Cardiac muscle cell (in vitro differentiated cells and primary cell): ENCODE data around the gene FKBP5. TPM values are rescaled to one million over a fixed set of nuclear protein-coding genes. Genes with fewer than 3 reads are reported as not detected.
A peak's percentile ranks its signal among the peaks of the same experiment; 100 is the strongest.

Source experiments
- DNase-seq, 2 donors: peaks; one replicate each; pipeline versions ENCODE4 v3.0.0 to v3.0.0-alpha.2; 2010 to 2017; ENCODE audit warnings: low read depth in 1 of 2, low spot score in 1 of 2
- H3K27ac ChIP-seq: fragments of 200-600 bp; sonication (generic); 2 replicates; pipeline ENCODE4 v1.5.1; 2016
- H3K27me3 ChIP-seq: fragments of 200-600 bp; sonication (generic); 2 replicates; pipeline ENCODE4 v1.6.0; 2016; ENCODE audit warnings: control low read depth
- H3K36me3 ChIP-seq: fragments of 200-600 bp; sonication (generic); 2 replicates; pipeline ENCODE4 v1.5.1; 2016; ENCODE audit warnings: control low read depth
- H3K4me1 ChIP-seq: fragments of 200-600 bp; sonication (generic); 2 replicates; pipeline ENCODE4 v1.8.1; 2017; ENCODE audit warnings: low read depth, mild to moderate bottlenecking, mixed run types
- H3K4me3 ChIP-seq: fragments of 200-600 bp; sonication (generic); 2 replicates; pipeline ENCODE4 v1.5.1; 2016; ENCODE audit warnings: mild to moderate bottlenecking
- H3K9me3 ChIP-seq: fragments of 200-600 bp; sonication (generic); 2 replicates; pipeline ENCODE4 v1.5.1; 2017; ENCODE audit warnings: low read depth, mild to moderate bottlenecking, control low read depth
- polyA plus RNA-seq: library from polyadenylated mRNA; unstranded; fragments of >200 nt; fragmentation: Nextera tagmentation; extraction: Ambion mirVana; gene quantifications from 2 replicates; pipeline ENCODE4 v1.2.1, GENCODE V29; 2016
- total RNA-seq: library from RNA; depleted of rRNA; stranded (reverse); fragments of >200 nt; gene quantifications from 2 replicates; pipeline ENCODE4 v1.2.3, GENCODE V29; 2016
- TF ChIP-seq, protein P1 (sequence below): IDR thresholded peaks from 2 replicates; pipeline ENCODE4 v1.5.1; 2012; ENCODE audit warnings: low read depth, mild to moderate bottlenecking, low read length

Gene FKBP5
- total and polyA plus RNA-seq, 2 experiments from 2014 or later, result 32.4 to 53.0 TPM

- Histone ChIP-seq H3K27me3 (no peaks in the 10 kb centered on the region), H3K4me3 (no peak overlapping the region), H3K36me3 (no peaks in the 10 kb centered on the region), H3K4me1 (no peaks in the 10 kb centered on the region), H3K27ac (no peak overlapping the region), H3K9me3 (no peaks in the 10 kb centered on the region)
- DNase-seq, result no peak
- TF ChIP-seq, protein P1, sequence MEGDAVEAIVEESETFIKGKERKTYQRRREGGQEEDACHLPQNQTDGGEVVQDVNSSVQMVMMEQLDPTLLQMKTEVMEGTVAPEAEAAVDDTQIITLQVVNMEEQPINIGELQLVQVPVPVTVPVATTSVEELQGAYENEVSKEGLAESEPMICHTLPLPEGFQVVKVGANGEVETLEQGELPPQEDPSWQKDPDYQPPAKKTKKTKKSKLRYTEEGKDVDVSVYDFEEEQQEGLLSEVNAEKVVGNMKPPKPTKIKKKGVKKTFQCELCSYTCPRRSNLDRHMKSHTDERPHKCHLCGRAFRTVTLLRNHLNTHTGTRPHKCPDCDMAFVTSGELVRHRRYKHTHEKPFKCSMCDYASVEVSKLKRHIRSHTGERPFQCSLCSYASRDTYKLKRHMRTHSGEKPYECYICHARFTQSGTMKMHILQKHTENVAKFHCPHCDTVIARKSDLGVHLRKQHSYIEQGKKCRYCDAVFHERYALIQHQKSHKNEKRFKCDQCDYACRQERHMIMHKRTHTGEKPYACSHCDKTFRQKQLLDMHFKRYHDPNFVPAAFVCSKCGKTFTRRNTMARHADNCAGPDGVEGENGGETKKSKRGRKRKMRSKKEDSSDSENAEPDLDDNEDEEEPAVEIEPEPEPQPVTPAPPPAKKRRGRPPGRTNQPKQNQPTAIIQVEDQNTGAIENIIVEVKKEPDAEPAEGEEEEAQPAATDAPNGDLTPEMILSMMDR, result no peak
Observed at GRCh38 chr6:35629876-35630378, 58.8 kb downstream of the FKBP5 start.

DNA sequence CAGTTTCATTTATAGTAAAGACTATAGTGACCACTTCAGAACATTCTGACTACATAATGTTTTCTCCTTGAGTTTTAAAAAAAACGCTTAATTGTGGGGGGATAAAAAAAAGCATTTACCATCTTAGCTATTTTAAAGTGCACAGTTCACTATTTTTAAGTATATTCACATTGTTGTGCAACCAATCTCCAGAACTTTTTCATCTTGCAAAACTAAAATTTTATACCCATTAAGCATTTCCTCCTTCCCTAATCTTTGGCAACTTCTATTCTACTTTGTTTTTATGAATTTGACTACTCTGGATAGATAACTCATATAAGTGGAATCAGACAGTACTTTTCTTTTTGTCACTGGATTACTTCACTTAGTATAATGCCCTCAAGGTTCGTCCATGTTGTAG is 62.3 kb downstream of the FKBP5 start:
- H3K4me1 ChIP-seq, result no peaks in the 10 kb centered on the region
- H3K27ac ChIP-seq, result no peak overlapping the region
- no peaks in the 10 kb centered on the region for H3K27me3 ChIP-seq
- H3K4me3 ChIP-seq, result no peak overlapping the region
- DNase-seq, result no peak
- TF ChIP-seq, protein P1, result no peak
- no peaks in the 10 kb centered on the region for H3K9me3 ChIP-seq
- no peaks in the 10 kb centered on the region for H3K36me3 ChIP-seq

DNA sequence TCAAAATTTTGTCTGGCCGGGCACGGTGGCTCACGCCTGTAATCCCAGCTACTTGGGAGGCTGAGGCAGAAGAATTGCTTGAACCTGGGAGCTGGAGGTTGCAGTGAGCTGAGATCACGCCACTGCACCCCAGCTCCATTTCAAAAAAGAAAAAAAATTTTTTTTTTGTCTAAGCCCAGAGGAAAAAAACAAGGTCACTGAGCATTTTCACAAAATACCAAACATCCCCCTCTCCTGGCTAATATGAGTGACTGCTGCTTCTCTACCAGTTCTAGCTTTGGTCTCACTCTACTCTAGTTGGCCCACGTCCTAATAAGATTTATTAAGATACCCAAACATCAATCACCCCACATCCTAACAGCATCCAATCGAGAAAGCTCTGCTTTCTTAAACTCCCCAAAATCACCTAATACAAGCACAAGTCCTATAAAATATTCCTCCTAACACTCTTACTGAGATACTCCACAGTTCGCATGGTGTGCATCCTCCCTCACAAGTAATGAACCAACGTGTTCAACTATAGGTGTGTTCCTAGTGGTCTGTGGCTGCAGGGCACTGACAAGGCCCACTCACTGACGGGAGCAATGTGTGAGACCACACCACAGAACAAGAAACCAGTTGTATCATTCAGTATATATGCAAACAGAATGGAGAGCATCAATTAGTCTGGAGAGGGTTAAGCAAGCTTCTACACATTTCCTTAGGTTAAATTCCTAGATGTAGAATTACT is 64.2 kb downstream of the FKBP5 start:
- DNase-seq, result peak in 1 of 2 donors; percentile 8
- peak overlapping the region; percentile 62 for H3K27ac ChIP-seq
- H3K9me3 ChIP-seq, result no peaks in the 10 kb centered on the region
- no peaks in the 10 kb centered on the region for H3K4me1 ChIP-seq
- H3K36me3 ChIP-seq, result no peaks in the 10 kb centered on the region
- no peaks in the 10 kb centered on the region for H3K27me3 ChIP-seq
- TF ChIP-seq, protein P1, result peak; percentile 23
- no peak overlapping the region for H3K4me3 ChIP-seq

GRCh38 chr6:35622283-35622682 is 66.4 kb downstream of the FKBP5 start:
- DNase-seq, result no peak
- no peaks in the 10 kb centered on the region for H3K4me1 ChIP-seq
- H3K36me3 ChIP-seq, result peaks cover 13% of the 10 kb centered on the region
- H3K27ac ChIP-seq, result no peak overlapping the region
- H3K4me3 ChIP-seq, result no peak overlapping the region
- TF ChIP-seq, protein P1, result no peak
- no peaks in the 10 kb centered on the region for H3K27me3 ChIP-seq
- no peaks in the 10 kb centered on the region for H3K9me3 ChIP-seq

DNA sequence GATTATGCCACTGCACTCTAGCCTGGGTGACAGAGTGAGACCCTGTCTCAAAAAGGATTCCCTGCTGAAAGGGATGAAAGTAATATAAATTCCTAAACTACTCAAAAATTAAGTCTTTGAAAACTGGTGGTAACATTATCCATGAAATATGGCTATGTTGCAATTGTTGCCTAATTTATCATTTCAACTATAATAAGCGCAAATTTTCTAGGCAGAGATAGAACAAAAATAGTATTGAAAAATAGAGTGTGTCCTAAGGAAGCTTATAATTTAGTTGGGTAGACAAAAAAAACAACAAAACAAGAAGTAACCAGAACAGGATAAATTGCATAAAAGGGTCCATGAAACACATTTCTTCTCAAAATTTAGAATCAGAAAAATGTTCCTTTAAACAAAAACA is 68.0 kb downstream of the FKBP5 start:
- peaks cover 13% of the 10 kb centered on the region for H3K36me3 ChIP-seq
- no peaks in the 10 kb centered on the region for H3K27me3 ChIP-seq
- H3K4me3 ChIP-seq, result no peak overlapping the region
- H3K4me1 ChIP-seq, result no peaks in the 10 kb centered on the region
- H3K9me3 ChIP-seq, result no peaks in the 10 kb centered on the region
- DNase-seq, result no peak
- no peak overlapping the region for H3K27ac ChIP-seq
- TF ChIP-seq, protein P1, result no peak
